ENCODE data around the gene ZDHHC13.

The ZDHHC13 gene

DNA sequence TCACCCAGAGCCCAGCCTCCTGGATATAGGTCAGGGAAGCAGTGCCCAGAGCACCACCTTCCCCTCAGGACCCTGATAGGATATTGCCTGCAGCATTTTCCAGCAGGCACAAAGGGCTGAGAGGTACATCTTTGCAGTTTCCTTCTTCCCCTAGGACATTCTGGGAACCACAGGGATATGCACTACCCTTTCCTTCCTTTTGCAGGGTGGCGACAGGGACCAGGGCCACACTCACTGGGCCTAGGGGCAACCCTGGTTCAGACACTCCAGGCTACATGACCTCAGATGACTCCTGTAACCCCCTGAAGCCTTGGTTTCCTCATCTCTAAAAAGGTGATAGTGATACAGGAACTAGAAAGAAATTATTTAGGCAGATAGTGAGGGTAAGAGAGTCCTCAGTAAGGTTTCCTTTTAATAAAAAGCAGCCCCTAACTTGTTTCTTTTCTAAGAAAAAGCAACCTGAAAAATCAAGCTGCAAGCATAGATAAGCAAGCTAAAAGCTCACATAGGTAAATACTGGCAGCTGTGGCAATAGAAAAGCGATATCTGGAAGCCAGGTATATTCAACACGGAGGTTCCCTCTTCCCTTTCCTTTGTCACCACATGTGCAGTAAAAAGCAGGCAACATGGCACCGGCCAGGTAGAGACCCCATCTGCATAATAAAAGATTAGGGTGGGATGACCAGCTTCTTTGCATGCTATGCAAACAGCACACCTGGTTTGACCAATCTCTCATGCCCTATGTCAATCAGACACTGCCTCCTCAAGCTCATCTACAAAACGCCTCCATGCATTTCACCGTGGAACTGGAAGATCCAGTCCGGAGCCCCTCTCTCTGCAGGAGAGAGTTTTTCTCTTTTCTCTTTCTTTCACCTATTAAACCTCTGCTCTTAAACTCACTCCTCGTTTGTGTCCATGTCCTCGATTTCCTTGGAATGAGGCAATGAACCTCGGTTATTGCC is 43.2 kb upstream of the ZDHHC13 start:
- TF ChIP-seq CTCF (IDR thresholded peaks at IDR 0.05; ENCODE audit: insufficient read depth, low read length) (no peak), GABPA (IDR thresholded peaks at IDR 0.05; ENCODE audit: low read depth) (no peak), SPI1 (IDR thresholded peaks at IDR 0.05; ENCODE audit: borderline replicate concordance, low read depth) (no peak), POLR2AphosphoS5 (IDR thresholded peaks at IDR 0.05; ENCODE audit: low read depth) (no peak)
- TF ChIP-seq, protein P1, sequence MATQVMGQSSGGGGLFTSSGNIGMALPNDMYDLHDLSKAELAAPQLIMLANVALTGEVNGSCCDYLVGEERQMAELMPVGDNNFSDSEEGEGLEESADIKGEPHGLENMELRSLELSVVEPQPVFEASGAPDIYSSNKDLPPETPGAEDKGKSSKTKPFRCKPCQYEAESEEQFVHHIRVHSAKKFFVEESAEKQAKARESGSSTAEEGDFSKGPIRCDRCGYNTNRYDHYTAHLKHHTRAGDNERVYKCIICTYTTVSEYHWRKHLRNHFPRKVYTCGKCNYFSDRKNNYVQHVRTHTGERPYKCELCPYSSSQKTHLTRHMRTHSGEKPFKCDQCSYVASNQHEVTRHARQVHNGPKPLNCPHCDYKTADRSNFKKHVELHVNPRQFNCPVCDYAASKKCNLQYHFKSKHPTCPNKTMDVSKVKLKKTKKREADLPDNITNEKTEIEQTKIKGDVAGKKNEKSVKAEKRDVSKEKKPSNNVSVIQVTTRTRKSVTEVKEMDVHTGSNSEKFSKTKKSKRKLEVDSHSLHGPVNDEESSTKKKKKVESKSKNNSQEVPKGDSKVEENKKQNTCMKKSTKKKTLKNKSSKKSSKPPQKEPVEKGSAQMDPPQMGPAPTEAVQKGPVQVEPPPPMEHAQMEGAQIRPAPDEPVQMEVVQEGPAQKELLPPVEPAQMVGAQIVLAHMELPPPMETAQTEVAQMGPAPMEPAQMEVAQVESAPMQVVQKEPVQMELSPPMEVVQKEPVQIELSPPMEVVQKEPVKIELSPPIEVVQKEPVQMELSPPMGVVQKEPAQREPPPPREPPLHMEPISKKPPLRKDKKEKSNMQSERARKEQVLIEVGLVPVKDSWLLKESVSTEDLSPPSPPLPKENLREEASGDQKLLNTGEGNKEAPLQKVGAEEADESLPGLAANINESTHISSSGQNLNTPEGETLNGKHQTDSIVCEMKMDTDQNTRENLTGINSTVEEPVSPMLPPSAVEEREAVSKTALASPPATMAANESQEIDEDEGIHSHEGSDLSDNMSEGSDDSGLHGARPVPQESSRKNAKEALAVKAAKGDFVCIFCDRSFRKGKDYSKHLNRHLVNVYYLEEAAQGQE (IDR thresholded peaks at IDR 0.05; ENCODE audit: insufficient replicate concordance, low read depth) = no peak
- DNase-seq (ENCODE audit: low read depth in 1 of 2, low spot score in 1 of 2) = no peak
- no peak overlapping the region for H3K27ac ChIP-seq (replicated peaks)

DNA sequence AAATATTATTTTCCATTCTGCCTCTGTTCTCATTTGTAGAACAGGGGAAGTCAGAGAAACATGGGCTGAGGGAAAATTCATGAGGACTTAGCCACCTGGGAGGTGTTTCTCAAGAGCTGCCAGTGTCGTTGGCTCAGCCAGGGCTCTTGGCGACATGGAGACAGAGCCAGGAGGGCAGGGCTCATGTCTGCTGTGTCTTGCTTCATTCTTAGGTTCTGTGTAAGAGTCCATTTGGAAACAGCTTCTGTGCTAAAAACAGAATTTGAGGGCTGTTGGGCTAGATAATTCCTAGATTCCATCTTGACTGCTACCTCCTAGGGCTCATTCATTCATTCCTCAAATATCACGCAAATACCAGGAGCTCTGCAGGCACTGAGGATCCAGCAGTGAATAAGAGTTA is 41.3 kb upstream of the ZDHHC13 start:
- TF ChIP-seq SPI1 (IDR thresholded peaks at IDR 0.05; ENCODE audit: borderline replicate concordance, low read depth) (no peak), POLR2AphosphoS5 (IDR thresholded peaks at IDR 0.05; ENCODE audit: low read depth) (no peak), GABPA (IDR thresholded peaks at IDR 0.05; ENCODE audit: low read depth) (no peak)
- TF ChIP-seq, protein P1 (IDR thresholded peaks at IDR 0.05; ENCODE audit: insufficient replicate concordance, low read depth) = no peak
- H3K4me3 ChIP-seq (replicated peaks; ENCODE audit: insufficient read depth, low read length) = no peak overlapping the region
- no peak for DNase-seq (ENCODE audit: low read depth in 1 of 2, low spot score in 1 of 2)
- H3K27me3 ChIP-seq (ENCODE audit: insufficient read depth, poor library complexity, severe bottlenecking) = no peaks in the 10 kb centered on the region
- no peak overlapping the region for H3K27ac ChIP-seq (replicated peaks)

More for the DNA sequence above, 43.2 kb upstream of the ZDHHC13 start:
- Histone ChIP-seq H3K4me3 (replicated peaks; ENCODE audit: insufficient read depth, low read length) (no peak overlapping the region), H3K27me3 (ENCODE audit: insufficient read depth, poor library complexity, severe bottlenecking) (no peaks in the 10 kb centered on the region)

- TF ChIP-seq CTCF (IDR thresholded peaks at IDR 0.05; ENCODE audit: insufficient read depth, low read length) (peak; percentile 93), POLR2AphosphoS5 (IDR thresholded peaks at IDR 0.05; ENCODE audit: low read depth) (no peak)
- H3K27me3 ChIP-seq (ENCODE audit: insufficient read depth, poor library complexity, severe bottlenecking) = peaks cover 4% of the 10 kb centered on the region
- DNase-seq (ENCODE audit: low read depth in 1 of 2, low spot score in 1 of 2) = peak in 1 of 2 experiments; percentile 40
- no peak overlapping the region for H3K27ac ChIP-seq (replicated peaks)
- H3K4me3 ChIP-seq (replicated peaks; ENCODE audit: insufficient read depth, low read length) = no peak overlapping the region
Measured at GRCh38 chr11:19076744-19077589, 40.0 kb upstream of the ZDHHC13 start.

- peaks cover 4% of the 10 kb centered on the region for H3K27me3 ChIP-seq (ENCODE audit: insufficient read depth, poor library complexity, severe bottlenecking)
- DNase-seq (ENCODE audit: low read depth in 1 of 2, low spot score in 1 of 2) = no peak
- TF ChIP-seq, protein P1 (IDR thresholded peaks at IDR 0.05; ENCODE audit: insufficient replicate concordance, low read depth) = no peak
- no peak overlapping the region for H3K4me3 ChIP-seq (replicated peaks; ENCODE audit: insufficient read depth, low read length)
- no peak overlapping the region for H3K27ac ChIP-seq (replicated peaks)
Measured at GRCh38 chr11:19077965-19078364, 39.0 kb upstream of the ZDHHC13 start.
